Femur (tissue), 1 donor: ENCODE measurements around the gene BRWD1.

Experiments
- DNase-seq: peaks from one replicate; pipeline ENCODE4 v3.0.0-alpha.2; 2017

BRWD1 gene

GRCh38 chr21:39313571-39314142, at the start of gene BRWD1:
Gene BRWD1, minus strand, starts transcription at chr21:39313632. Its CDS starts 141 bp downstream, at chr21:39313491.
- peak; percentile 88 for DNase-seq

DNA sequence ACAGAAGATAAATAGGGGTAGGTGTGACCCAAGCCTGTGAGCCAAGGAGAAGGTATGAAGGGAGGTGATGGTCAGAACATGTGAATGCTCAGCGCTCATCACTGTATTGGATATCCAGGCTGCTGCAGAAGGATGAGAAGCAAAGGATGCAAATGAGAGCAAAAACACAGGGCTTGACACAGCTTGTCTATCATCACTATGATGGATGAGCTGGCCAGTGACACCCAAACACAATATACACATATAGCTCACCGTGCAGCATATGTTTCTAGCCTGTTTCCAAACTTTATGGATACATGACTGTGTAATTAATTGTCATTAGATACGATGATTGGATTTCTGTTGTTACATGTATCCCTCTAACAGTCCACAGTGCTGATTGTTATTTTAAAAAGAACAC, 49.3 kb upstream of the BRWD1 start:
- no peak for DNase-seq

DNA sequence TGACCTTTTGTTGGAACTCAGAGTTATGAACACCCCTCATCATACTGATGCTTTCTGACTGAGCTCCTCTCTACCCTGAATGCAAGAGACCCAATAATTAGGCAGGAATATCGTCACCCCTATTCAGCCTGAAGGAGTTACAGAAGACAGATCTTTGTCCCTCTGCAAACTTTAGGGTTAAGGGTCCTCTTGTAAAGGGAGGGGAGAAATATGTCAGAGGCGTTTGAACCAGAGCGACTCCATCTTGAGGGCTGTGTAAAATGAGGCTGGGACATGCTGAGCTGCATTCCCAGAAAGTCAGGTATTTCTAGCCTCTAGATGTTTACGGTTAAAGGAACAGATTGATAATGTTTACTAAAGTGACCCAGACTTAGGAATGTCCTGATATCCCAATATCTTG, 46.0 kb upstream of the BRWD1 start:
- DNase-seq: no peak

DNA sequence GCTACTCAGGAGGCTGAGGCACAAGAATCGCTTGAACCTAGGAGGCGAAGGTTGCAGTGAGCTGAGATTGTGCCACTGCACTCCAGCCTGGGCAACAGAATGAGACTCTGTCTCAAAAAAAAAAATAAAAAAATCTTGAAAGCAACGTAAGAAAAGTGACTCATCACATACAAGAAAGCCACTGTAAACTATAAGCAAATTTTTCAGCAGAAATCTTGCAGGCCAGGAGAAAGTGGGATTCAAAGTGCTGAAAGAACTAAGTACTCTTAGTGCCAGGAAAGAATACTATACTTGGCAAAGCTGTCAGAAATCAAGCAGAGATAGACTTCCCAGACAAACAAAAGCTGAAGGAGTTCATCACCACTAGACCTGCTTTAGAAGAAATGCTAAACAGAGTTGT, 39.9 kb upstream of the BRWD1 start:
- DNase-seq: no peak

- no peak for DNase-seq
Measured at GRCh38 chr21:39350094-39351005, 36.9 kb upstream of the BRWD1 start.

DNA sequence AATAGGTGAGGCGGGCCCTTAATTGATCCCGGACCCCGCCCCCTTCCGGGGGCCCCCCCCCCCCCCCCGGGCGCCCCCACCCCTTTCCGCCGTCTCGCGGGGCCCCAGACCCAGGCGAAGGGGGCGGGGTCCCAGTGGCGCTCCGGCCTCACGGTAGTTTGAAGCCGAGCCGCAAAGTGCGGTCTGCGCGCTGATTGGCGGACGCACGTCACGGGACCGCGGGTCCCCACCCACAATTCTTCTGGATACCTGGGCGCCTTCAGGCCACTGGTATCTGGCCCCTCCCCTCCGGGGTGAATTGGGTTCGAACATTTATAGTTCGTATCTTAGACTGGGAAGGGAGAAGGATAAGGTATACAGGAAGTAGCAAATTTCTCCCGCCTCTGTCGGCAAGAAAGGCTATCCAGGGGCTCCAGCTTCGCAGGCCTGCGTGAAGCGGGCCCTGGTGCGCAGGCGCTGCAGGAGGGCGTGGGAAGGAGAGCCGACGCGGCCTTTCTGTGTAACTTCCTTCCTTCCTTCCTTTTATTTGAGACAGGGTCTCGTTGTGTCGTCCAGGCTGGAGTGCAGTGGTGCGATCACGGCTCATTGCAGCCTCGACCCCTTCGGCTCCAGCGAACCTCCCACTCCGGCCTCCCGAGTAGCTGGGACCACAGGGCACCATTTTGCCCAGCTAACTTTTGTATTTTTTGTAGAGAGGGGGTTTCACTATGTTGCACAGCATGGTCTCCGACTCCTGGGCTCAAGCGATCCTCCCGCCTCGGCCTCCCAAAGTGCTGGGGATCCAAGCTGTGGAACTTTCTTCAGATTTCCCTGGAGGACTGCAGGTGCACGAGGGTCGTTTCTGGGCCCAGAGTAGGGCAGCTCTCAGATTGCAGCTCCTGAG, 36.0 kb upstream of the BRWD1 start:
- peak; percentile 98 for DNase-seq

DNA sequence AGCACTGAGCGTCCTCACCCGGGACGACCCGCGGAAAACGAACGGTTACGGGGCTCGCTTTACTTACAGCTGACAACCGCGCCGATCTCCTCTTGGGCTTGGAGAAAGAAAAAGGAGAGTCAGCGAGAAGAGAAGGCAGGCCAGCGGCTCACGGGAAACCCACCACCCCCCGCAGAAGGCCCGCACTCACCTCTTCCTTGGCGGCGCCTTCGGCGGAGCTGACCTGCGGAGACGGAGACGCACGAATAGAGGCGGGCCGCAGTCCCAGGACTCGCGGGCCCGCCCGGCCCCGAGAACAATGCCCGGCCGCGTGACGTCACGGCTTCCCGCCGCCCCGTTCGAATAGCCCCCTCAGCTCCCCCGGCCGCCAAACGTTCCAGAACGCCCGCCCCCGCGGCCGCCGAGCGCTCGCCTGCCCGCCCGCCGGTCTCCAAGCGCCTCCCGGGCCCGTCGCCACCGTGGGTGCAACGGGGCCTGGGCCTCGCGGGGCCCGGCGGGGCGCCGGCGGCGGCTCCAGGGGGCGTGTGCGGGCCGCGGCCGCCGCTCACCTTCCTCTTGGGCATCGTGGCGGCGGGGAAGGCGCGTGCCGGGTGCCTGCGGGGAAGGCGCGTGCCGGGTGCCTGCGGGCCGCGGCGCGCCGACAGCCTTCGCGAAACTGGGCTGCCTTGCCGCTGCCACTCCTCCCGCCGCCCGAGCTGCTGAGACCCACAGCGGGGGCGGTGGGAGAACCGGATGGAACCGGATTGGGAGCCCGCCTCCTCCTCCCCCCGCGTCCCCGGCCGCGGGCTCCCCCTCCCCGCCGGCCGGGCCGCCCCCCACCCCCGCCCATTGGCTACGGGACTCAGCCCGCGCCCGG, 35.2 kb upstream of the BRWD1 start, which contains the start of gene HMGN1:
TSS of gene HMGN1 (minus strand) at position 734 of the 856 bp plus-strand sequence. CDS start at position 563, 171 bp downstream.
- DNase-seq: peak; percentile 87

DNA sequence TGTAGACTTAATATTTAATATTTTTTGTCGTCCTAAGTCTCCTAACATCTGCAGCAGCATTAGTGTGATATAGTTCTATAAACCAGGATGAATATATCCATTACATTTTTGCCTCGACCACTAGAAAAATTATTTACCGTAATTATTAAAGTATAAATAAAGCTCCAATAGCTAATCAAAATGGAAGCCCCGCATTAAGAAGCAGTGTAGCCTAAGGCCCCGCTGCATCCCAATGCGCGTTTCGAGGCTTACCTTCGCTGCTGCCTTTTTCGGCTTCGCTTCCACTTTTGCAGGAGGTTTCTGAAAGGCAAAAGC, 34.6 kb upstream of the BRWD1 start:
- DNase-seq: no peak

DNA sequence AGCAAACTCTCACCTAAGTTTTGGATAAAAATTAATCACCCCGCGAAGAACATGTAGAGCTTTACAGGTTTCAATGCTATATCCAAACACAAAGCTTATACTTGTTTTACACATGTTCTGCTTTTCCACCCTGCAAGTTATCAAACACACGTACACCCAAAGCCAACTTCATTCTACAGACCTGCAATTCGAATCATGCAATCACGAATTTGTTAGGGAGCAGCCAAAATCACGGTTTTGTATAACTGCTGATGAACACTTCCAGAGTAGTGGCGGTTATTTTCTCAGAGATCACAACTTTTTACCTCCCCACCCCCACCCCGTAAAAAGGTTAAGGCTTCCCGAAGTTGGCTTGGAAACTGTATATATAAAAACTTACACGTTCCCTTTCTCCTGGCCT, 34.1 kb upstream of the BRWD1 start:
- DNase-seq: no peak

DNA sequence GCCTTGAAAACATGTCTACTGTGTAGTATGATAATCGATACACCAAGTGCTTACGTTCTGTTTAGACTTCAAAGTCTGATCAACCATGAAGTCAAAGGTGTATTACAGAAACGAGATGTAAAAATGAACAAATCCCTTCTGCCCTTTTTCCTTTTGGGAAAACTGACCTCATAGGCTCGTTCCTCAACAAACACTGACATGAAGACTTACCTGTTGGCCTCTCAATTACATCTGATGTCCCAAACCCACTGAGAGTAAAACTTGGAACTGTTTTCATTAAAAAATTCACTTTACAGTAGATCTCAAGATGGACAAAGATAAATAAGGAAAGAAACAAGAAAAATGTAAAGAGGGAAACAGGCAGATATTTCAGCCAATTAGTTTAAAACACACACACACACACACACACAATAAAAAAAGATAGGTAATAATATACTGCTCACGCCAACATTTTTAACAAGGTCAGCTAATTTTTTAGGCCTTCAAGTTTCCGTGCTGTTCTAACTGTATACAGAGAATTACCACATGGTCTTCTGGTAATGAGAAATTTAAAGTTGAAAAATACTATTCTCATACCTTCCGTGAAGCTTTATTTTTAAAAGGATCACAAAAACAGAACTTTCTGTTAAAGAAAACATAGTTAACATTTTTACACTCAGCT, 33.4 kb upstream of the BRWD1 start:
- no peak for DNase-seq

GRCh38 chr21:39346206-39346605, 32.8 kb upstream of the BRWD1 start:
- DNase-seq: no peak

GRCh38 chr21:39345440-39345839, 32.0 kb upstream of the BRWD1 start:
- no peak for DNase-seq

GRCh38 chr21:39344848-39345247, 31.4 kb upstream of the BRWD1 start:
- no peak for DNase-seq

GRCh38 chr21:39341249-39341923, 28.0 kb upstream of the BRWD1 start:
- DNase-seq: no peak

DNA sequence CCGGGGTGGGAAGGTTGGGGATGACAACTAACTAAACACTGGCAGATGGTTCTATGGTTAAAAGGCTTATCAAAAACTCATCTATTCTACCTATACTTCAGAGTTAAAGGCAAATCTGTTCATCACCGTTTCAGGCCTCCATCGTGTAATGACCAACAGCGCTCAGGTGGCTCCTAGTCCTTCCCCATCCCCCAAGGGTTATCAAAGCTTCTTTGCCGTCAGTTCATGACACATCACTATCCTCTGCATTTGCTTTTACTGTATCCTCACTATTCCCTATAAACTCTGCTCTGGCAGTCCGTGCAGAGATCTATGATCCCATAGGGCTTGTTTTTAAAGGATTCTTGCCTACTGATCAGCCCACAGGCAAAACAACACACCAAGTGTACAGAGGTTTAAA, 27.3 kb upstream of the BRWD1 start:
- DNase-seq: no peak

DNA sequence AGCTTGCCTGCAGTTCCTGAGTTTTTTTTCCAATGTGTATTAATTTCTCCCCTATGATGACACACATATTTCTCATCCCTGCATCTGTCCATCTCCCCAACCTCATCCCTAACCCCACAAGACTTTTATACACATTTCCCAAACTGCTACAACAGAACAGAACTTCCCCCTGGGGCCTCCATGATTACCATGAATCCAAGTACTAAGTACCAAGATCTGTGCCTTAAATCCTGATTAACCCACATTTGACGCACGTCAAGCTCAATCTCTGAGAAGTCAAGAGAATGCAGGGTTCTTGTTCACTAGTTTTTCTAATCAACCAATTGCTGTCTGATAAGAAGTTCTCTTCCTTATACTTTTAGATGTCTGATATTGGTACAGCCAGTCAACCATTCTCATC, 25.8 kb upstream of the BRWD1 start:
- no peak for DNase-seq

- no peak for DNase-seq
Measured at GRCh38 chr21:39336457-39337008, 23.1 kb upstream of the BRWD1 start.

DNA sequence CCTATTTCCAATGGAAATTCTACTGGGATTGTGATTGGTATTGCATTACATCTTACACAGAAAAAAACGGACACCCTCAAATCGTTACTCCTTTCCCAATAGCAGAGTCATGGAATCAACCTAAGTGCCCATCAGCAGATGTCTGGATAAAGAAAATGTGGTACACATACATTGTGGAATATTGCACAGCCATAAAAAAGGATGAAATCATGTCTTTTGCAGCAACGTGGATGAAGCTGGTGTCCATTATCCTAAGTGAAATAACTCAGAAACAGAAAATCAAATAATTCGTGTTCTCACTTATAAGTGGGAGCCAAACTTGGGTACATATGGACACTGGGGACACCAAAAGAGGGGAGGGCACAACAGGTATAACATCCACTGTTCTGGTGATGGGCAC, 21.2 kb upstream of the BRWD1 start:
- no peak for DNase-seq

- no peak for DNase-seq
Measured at GRCh38 chr21:39332175-39332574, 18.7 kb upstream of the BRWD1 start.

GRCh38 chr21:39330001-39330400, 16.6 kb upstream of the BRWD1 start:
- DNase-seq: no peak

GRCh38 chr21:39327727-39328126, 14.3 kb upstream of the BRWD1 start:
- no peak for DNase-seq
